WTC11 (cell line): Measurements from ENCODE around the gene LNX2. TPM values are rescaled to one million over a fixed set of nuclear protein-coding genes. Genes with fewer than 3 reads are reported as not detected.

Experiments
- ETV6 ChIP-seq: sonication (generic); formaldehyde crosslinking; IDR thresholded peaks from 2 replicates; pipeline ENCODE4 v1.8.1; 2022; ENCODE audit warnings: mild to moderate bottlenecking, missing genetic modification reagents
- FOXK1 ChIP-seq: sonication (generic); formaldehyde crosslinking; IDR thresholded peaks from 2 replicates; pipeline ENCODE4 v1.8.0; 2022; ENCODE audit warnings: mild to moderate bottlenecking, moderate library complexity, missing genetic modification reagents
- FOXP1 ChIP-seq: sonication (generic); formaldehyde crosslinking; IDR thresholded peaks from 2 replicates; pipeline ENCODE4 v1.8.0; 2022; ENCODE audit warnings: missing genetic modification reagents, mild to moderate bottlenecking, moderate library complexity, borderline replicate concordance
- GTF2I ChIP-seq: fragments of 250-450 bp; sonication (Bioruptor Pico); conservative IDR thresholded peaks from 2 replicates; pipeline ENCODE4 v1.4.0; 2021; ENCODE audit warnings: mild to moderate bottlenecking
- IRF2 ChIP-seq: sonication (generic); formaldehyde crosslinking; IDR thresholded peaks from 2 replicates; pipeline ENCODE4 v1.8.0; 2022; ENCODE audit warnings: low read depth, missing genetic modification reagents, borderline replicate concordance
- JUN ChIP-seq: sonication (generic); formaldehyde crosslinking; IDR thresholded peaks from 2 replicates; pipeline ENCODE4 v1.8.0; 2023; ENCODE audit warnings: mild to moderate bottlenecking, missing genetic modification reagents
- NFYB ChIP-seq: sonication (generic); formaldehyde crosslinking; conservative IDR thresholded peaks from 2 replicates; pipeline ENCODE4 v1.8.0; 2022; ENCODE audit warnings: low read depth, missing genetic modification reagents
- RORB ChIP-seq: fragments of 250-450 bp; sonication (Bioruptor Pico); IDR thresholded peaks from 2 replicates; pipeline ENCODE4 v1.9.0; 2021; ENCODE audit warnings: mild to moderate bottlenecking
- SMAD3 ChIP-seq: sonication (generic); formaldehyde crosslinking; IDR thresholded peaks from 2 replicates; pipeline ENCODE4 v1.8.0; 2022; ENCODE audit warnings: missing genetic modification reagents, mild to moderate bottlenecking, borderline replicate concordance
- SP1 ChIP-seq: sonication (generic); formaldehyde crosslinking; conservative IDR thresholded peaks from 2 replicates; pipeline ENCODE4 v1.8.1; 2022; ENCODE audit warnings: missing genetic modification reagents
- TCF7 ChIP-seq: sonication (generic); formaldehyde crosslinking; IDR thresholded peaks from 2 replicates; pipeline ENCODE4 v1.8.0; 2022; ENCODE audit warnings: mild to moderate bottlenecking, low read depth, missing genetic modification reagents, moderate library complexity
- TEAD4 ChIP-seq: sonication (generic); formaldehyde crosslinking; IDR thresholded peaks from 2 replicates; pipeline ENCODE4 v1.8.0; 2022; ENCODE audit warnings: mild to moderate bottlenecking, missing genetic modification reagents
- TP53 ChIP-seq: sonication (generic); formaldehyde crosslinking; IDR thresholded peaks from 2 replicates; pipeline ENCODE4 v1.8.1; 2023; ENCODE audit warnings: mild to moderate bottlenecking, missing genetic modification reagents
- ZNF232 ChIP-seq: sonication (generic); formaldehyde crosslinking; IDR thresholded peaks from 2 replicates; pipeline ENCODE4 v1.8.0; 2022; ENCODE audit warnings: mild to moderate bottlenecking, missing genetic modification reagents
- total RNA-seq: library from RNA; stranded (reverse); gene quantifications from 3 replicates; pipeline ENCODE4 v1.2.3, GENCODE V29; 2021
- TF ChIP-seq, protein P1 (sequence below): sonication (generic); formaldehyde crosslinking; IDR thresholded peaks from 2 replicates; pipeline ENCODE4 v1.8.0; 2023; ENCODE audit warnings: missing genetic modification reagents, mild to moderate bottlenecking, borderline replicate concordance
- TF ChIP-seq, protein P2 (sequence below): sonication (generic); formaldehyde crosslinking; conservative IDR thresholded peaks from 2 replicates; pipeline ENCODE4 v1.8.1; 2023; ENCODE audit warnings: mild to moderate bottlenecking, low read depth, missing genetic modification reagents, moderate library complexity
- TF ChIP-seq, protein P3 (sequence below): fragments of 250-450 bp; sonication (Bioruptor Pico); IDR thresholded peaks from 2 replicates; pipeline ENCODE4 v1.9.0; 2021; ENCODE audit warnings: mild to moderate bottlenecking
- TF ChIP-seq, protein P4 (sequence below): sonication (generic); formaldehyde crosslinking; IDR thresholded peaks from 2 replicates; pipeline ENCODE4 v1.8.0; 2022; ENCODE audit warnings: mild to moderate bottlenecking, missing genetic modification reagents
- TF ChIP-seq, protein P5 (sequence below): sonication (generic); formaldehyde crosslinking; IDR thresholded peaks from 2 replicates; pipeline ENCODE4 v1.8.1; 2022; ENCODE audit warnings: mild to moderate bottlenecking, moderate library complexity, missing genetic modification reagents
- TF ChIP-seq, protein P6 (sequence below): fragments of 250-450 bp; sonication (Bioruptor Pico); IDR thresholded peaks from 2 replicates; pipeline ENCODE4 v1.9.0; 2021; ENCODE audit warnings: mild to moderate bottlenecking, borderline replicate concordance
- TF ChIP-seq, protein P7 (sequence below): sonication (generic); formaldehyde crosslinking; IDR thresholded peaks from 2 replicates; pipeline ENCODE4 v1.8.1; 2022; ENCODE audit warnings: missing genetic modification reagents, borderline replicate concordance

Gene LNX2
- total RNA-seq, 1 experiment from 2014 or later: 10.1 TPM

DNA sequence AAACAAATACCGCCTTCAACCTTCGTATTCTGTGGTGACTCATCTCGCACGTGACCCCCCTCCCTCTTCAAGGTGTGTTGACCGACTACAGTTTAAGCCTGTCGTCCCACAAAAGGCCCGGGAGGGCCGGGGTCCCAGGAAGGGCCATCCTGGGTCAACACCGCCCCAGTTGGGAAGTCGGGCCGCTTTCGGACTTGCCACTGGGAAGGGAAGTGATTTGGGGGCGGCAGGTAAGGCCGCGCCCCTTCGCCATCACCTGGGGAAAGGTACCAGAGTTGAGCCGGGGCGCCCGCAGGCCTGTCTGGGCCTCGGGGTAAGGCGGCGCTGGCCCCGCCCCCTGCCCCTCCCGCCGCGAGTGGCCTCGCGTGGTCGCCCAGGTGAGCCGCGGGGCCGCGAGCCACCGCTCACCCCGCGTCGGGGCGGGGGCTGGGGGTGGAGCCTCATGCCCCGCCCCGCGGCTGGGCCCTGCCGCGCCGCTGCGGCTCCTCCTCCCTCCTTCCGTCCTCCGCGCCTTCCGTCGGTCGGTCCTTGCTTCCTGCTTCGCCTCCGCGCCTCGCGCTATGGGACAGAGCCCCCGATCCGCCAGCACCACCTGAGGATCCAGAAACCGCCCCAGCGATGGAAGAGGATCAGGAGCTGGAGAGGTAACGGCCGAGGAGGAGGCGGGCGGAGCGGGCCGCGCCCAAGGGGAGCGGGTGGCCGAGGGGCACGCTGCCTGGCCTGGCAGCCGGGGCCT is 1.2 kb upstream of the LNX2 start, which contains the start of gene POLR1D (continued):
- TF ChIP-seq, protein P1, sequence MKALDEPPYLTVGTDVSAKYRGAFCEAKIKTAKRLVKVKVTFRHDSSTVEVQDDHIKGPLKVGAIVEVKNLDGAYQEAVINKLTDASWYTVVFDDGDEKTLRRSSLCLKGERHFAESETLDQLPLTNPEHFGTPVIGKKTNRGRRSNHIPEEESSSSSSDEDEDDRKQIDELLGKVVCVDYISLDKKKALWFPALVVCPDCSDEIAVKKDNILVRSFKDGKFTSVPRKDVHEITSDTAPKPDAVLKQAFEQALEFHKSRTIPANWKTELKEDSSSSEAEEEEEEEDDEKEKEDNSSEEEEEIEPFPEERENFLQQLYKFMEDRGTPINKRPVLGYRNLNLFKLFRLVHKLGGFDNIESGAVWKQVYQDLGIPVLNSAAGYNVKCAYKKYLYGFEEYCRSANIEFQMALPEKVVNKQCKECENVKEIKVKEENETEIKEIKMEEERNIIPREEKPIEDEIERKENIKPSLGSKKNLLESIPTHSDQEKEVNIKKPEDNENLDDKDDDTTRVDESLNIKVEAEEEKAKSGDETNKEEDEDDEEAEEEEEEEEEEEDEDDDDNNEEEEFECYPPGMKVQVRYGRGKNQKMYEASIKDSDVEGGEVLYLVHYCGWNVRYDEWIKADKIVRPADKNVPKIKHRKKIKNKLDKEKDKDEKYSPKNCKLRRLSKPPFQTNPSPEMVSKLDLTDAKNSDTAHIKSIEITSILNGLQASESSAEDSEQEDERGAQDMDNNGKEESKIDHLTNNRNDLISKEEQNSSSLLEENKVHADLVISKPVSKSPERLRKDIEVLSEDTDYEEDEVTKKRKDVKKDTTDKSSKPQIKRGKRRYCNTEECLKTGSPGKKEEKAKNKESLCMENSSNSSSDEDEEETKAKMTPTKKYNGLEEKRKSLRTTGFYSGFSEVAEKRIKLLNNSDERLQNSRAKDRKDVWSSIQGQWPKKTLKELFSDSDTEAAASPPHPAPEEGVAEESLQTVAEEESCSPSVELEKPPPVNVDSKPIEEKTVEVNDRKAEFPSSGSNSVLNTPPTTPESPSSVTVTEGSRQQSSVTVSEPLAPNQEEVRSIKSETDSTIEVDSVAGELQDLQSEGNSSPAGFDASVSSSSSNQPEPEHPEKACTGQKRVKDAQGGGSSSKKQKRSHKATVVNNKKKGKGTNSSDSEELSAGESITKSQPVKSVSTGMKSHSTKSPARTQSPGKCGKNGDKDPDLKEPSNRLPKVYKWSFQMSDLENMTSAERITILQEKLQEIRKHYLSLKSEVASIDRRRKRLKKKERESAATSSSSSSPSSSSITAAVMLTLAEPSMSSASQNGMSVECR (CRISPR knock-in tag): peak; percentile 33; the same call in 1 of the 2 replicates
- TF ChIP-seq, protein P2, sequence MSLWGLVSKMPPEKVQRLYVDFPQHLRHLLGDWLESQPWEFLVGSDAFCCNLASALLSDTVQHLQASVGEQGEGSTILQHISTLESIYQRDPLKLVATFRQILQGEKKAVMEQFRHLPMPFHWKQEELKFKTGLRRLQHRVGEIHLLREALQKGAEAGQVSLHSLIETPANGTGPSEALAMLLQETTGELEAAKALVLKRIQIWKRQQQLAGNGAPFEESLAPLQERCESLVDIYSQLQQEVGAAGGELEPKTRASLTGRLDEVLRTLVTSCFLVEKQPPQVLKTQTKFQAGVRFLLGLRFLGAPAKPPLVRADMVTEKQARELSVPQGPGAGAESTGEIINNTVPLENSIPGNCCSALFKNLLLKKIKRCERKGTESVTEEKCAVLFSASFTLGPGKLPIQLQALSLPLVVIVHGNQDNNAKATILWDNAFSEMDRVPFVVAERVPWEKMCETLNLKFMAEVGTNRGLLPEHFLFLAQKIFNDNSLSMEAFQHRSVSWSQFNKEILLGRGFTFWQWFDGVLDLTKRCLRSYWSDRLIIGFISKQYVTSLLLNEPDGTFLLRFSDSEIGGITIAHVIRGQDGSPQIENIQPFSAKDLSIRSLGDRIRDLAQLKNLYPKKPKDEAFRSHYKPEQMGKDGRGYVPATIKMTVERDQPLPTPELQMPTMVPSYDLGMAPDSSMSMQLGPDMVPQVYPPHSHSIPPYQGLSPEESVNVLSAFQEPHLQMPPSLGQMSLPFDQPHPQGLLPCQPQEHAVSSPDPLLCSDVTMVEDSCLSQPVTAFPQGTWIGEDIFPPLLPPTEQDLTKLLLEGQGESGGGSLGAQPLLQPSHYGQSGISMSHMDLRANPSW (CRISPR knock-in tag): 0 out of 2 replicates have a peak, but pooled peaks have one; percentile 27
- no peak for TF ChIP-seq IRF2 (CRISPR knock-in tag)
- TF ChIP-seq FOXK1 (CRISPR knock-in tag): peak; percentile 81
- TF ChIP-seq FOXP1: peak; percentile 94; the same call in 1 of the 2 replicates
- TF ChIP-seq, protein P3, sequence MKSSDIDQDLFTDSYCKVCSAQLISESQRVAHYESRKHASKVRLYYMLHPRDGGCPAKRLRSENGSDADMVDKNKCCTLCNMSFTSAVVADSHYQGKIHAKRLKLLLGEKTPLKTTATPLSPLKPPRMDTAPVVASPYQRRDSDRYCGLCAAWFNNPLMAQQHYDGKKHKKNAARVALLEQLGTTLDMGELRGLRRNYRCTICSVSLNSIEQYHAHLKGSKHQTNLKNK: peak; percentile 17; the same call in 1 of the 2 replicates
- TF ChIP-seq, protein P4, sequence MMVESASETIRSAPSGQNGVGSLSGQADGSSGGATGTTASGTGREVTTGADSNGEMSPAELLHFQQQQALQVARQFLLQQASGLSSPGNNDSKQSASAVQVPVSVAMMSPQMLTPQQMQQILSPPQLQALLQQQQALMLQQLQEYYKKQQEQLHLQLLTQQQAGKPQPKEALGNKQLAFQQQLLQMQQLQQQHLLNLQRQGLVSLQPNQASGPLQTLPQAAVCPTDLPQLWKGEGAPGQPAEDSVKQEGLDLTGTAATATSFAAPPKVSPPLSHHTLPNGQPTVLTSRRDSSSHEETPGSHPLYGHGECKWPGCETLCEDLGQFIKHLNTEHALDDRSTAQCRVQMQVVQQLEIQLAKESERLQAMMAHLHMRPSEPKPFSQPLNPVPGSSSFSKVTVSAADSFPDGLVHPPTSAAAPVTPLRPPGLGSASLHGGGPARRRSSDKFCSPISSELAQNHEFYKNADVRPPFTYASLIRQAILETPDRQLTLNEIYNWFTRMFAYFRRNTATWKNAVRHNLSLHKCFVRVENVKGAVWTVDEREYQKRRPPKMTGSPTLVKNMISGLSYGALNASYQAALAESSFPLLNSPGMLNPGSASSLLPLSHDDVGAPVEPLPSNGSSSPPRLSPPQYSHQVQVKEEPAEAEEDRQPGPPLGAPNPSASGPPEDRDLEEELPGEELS (CRISPR knock-in tag): peak; percentile 74
- TF ChIP-seq, protein P5, sequence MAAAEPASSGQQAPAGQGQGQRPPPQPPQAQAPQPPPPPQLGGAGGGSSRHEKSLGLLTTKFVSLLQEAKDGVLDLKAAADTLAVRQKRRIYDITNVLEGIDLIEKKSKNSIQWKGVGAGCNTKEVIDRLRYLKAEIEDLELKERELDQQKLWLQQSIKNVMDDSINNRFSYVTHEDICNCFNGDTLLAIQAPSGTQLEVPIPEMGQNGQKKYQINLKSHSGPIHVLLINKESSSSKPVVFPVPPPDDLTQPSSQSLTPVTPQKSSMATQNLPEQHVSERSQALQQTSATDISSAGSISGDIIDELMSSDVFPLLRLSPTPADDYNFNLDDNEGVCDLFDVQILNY (CRISPR knock-in tag): 0 out of 2 replicates have a peak, but pooled peaks have one; percentile 26
- 0 out of 2 replicates have a peak, but pooled peaks have one; percentile 7 for TF ChIP-seq TEAD4 (CRISPR knock-in tag)
- TF ChIP-seq TP53 (CRISPR knock-in tag): peak; percentile 67; the same call in 1 of the 2 replicates
- TF ChIP-seq, protein P6, sequence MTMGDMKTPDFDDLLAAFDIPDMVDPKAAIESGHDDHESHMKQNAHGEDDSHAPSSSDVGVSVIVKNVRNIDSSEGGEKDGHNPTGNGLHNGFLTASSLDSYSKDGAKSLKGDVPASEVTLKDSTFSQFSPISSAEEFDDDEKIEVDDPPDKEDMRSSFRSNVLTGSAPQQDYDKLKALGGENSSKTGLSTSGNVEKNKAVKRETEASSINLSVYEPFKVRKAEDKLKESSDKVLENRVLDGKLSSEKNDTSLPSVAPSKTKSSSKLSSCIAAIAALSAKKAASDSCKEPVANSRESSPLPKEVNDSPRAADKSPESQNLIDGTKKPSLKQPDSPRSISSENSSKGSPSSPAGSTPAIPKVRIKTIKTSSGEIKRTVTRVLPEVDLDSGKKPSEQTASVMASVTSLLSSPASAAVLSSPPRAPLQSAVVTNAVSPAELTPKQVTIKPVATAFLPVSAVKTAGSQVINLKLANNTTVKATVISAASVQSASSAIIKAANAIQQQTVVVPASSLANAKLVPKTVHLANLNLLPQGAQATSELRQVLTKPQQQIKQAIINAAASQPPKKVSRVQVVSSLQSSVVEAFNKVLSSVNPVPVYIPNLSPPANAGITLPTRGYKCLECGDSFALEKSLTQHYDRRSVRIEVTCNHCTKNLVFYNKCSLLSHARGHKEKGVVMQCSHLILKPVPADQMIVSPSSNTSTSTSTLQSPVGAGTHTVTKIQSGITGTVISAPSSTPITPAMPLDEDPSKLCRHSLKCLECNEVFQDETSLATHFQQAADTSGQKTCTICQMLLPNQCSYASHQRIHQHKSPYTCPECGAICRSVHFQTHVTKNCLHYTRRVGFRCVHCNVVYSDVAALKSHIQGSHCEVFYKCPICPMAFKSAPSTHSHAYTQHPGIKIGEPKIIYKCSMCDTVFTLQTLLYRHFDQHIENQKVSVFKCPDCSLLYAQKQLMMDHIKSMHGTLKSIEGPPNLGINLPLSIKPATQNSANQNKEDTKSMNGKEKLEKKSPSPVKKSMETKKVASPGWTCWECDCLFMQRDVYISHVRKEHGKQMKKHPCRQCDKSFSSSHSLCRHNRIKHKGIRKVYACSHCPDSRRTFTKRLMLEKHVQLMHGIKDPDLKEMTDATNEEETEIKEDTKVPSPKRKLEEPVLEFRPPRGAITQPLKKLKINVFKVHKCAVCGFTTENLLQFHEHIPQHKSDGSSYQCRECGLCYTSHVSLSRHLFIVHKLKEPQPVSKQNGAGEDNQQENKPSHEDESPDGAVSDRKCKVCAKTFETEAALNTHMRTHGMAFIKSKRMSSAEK: no peak
- TF ChIP-seq SMAD3 (CRISPR knock-in tag): peak; percentile 79; the same call in 1 of the 2 replicates
- TF ChIP-seq TCF7: no peak
- TF ChIP-seq ZNF232 (CRISPR knock-in tag): peak; percentile 75; the same call in 1 of the 2 replicates
- peak; percentile 71; the same call in 1 of the 2 replicates for TF ChIP-seq ETV6
- TF ChIP-seq, protein P7, sequence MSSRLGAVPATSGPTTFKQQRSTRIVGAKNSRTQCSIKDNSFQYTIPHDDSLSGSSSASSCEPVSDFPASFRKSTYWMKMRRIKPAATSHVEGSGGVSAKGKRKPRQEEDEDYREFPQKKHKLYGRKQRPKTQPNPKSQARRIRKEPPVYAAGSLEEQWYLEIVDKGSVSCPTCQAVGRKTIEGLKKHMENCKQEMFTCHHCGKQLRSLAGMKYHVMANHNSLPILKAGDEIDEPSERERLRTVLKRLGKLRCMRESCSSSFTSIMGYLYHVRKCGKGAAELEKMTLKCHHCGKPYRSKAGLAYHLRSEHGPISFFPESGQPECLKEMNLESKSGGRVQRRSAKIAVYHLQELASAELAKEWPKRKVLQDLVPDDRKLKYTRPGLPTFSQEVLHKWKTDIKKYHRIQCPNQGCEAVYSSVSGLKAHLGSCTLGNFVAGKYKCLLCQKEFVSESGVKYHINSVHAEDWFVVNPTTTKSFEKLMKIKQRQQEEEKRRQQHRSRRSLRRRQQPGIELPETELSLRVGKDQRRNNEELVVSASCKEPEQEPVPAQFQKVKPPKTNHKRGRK (CRISPR knock-in tag): 0 out of 2 replicates have a peak, but pooled peaks have one; percentile 63
- TF ChIP-seq SP1: peak; percentile 85
- no peak for TF ChIP-seq JUN (CRISPR knock-in tag)
- no peak for TF ChIP-seq RORB (CRISPR knock-in tag)
- TF ChIP-seq GTF2I (CRISPR knock-in tag): no peak
- TF ChIP-seq NFYB: peak; percentile 31; the same call in 1 of the 2 replicates
